ENCODE data around the gene HADH. TPM values are rescaled to one million over a fixed set of nuclear protein-coding genes. Genes with fewer than 3 reads are reported as not detected.

HADH gene
- polyA plus RNA-seq, 1 of the 3 experiments (the other 2 are of a cell fraction), result 19.4 TPM

Other genes starting within 250 kb of the HADH start
- gene SGMS2, start 165.0 kb upstream of the HADH start, polyA plus RNA-seq (2012; rRNA removed), result 0.82 and 0.86 TPM in 2 replicates
- 2.0 and 2.8 TPM in 2 replicates for gene CYP2U1, start 58.3 kb upstream of the HADH start, polyA plus RNA-seq (2012; rRNA removed)
- 0.36 and 0.89 TPM in 2 replicates for gene LEF1, start 179.0 kb downstream of the HADH start, polyA plus RNA-seq (2012; rRNA removed)

Measured in SK-N-SH (cell line).